GM12878 (cell line): ENCODE data around the gene ZCCHC18.

ENCODE experiments used
- CEBPZ ChIP-seq: fragments of 150-350 bp; IDR thresholded peaks from 2 replicates; pipeline ENCODE4 v1.6.1; 2016; ENCODE audit warnings: low read depth, low read length
- CTCF ChIP-seq, 3 experiments: IDR thresholded peaks in 2 of 3; conservative IDR thresholded peaks in 1 of 3; 2 replicates each; pipeline ENCODE4 v1.5.1; 2011; ENCODE audit warnings: low read depth in 3 of 3, low read length in 3 of 3, mild to moderate bottlenecking in 3 of 3, control low read depth in 2 of 3, moderate library complexity in 2 of 3, inconsistent platforms in 1 of 3, mixed read lengths in 1 of 3; ENCODE audit not compliant: control insufficient read depth in 2 of 3, insufficient read depth in 1 of 3; ENCODE audit errors: extremely low read depth in 1 of 3
- MTA2 ChIP-seq: fragments of 450-650 bp; IDR thresholded peaks from 2 replicates; pipeline ENCODE4 v1.6.1; 2016; ENCODE audit warnings: low read depth, mild to moderate bottlenecking, moderate library complexity
- POLR2A ChIP-seq: IDR thresholded peaks from 2 replicates; pipeline ENCODE4 v1.6.1; 2011; ENCODE audit warnings: low read depth, mild to moderate bottlenecking, low read length
- ZNF217 ChIP-seq: fragments of 450-650 bp; IDR thresholded peaks from 2 replicates; pipeline ENCODE4 v1.6.1; 2017; ENCODE audit warnings: antibody characterized with exemption, mild to moderate bottlenecking
- TF ChIP-seq, protein P1 (sequence below): fragments of 450-650 bp; IDR thresholded peaks from 2 replicates; pipeline ENCODE4 v1.6.1; 2017; ENCODE audit warnings: mild to moderate bottlenecking, low read depth, inconsistent platforms; ENCODE audit not compliant: poor library complexity, severe bottlenecking

DNA sequence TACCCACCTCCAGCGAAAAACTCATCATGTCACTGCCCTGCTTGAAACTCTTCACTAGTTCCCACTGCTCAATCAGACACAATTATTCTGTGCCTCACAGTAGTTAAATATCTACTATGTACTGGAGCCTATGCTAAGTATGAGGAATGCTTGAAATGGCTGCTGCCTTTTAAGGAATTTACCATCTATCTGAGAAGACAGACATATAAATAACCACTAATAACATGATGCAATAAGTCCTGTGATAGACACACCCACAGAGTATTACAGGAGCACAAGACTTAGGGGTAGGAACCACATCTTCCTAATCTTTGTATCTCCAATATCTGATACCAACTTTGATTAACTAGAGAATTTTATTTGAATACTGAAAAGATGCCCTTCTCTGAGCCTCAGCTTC is 23.4 kb downstream of the ZCCHC18 start:
- TF ChIP-seq POLR2A (no peak), CEBPZ (no peak), MTA2 (no peak), CTCF (IDR thresholded peaks at IDR 0.05 in 2 of 3, conservative IDR thresholded peaks at IDR 0.05 in 1 of 3; ENCODE audit: control insufficient read depth in 2 of 3, extremely low read depth in 1 of 3, insufficient read depth in 1 of 3, low read depth in 3 of 3, low read length in 3 of 3) (no peak), ZNF217 (no peak)
- TF ChIP-seq, protein P1, sequence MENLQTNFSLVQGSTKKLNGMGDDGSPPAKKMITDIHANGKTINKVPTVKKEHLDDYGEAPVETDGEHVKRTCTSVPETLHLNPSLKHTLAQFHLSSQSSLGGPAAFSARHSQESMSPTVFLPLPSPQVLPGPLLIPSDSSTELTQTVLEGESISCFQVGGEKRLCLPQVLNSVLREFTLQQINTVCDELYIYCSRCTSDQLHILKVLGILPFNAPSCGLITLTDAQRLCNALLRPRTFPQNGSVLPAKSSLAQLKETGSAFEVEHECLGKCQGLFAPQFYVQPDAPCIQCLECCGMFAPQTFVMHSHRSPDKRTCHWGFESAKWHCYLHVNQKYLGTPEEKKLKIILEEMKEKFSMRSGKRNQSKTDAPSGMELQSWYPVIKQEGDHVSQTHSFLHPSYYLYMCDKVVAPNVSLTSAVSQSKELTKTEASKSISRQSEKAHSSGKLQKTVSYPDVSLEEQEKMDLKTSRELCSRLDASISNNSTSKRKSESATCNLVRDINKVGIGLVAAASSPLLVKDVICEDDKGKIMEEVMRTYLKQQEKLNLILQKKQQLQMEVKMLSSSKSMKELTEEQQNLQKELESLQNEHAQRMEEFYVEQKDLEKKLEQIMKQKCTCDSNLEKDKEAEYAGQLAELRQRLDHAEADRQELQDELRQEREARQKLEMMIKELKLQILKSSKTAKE = no peak
